Colonic mucosa (tissue), 4 donors: ENCODE data around the gene TRH. TPM values are rescaled to one million over a fixed set of nuclear protein-coding genes. Genes with fewer than 3 reads are reported as not detected.
A peak's percentile ranks its signal among the peaks of the same experiment; 100 is the strongest.

Experiments
- DNase-seq: peaks from one replicate; pipeline ENCODE4 v3.0.0-alpha.2; 2020
- H3K27ac ChIP-seq: fragments of 200-600 bp; one replicate; pipeline ENCODE4 v1.8.0; 2021
- H3K27me3 ChIP-seq: fragments of 200-600 bp; one replicate; pipeline ENCODE4 v1.8.0; 2021
- H3K36me3 ChIP-seq: fragments of 200-600 bp; one replicate; pipeline ENCODE4 v1.8.0; 2021
- H3K4me1 ChIP-seq: fragments of 200-600 bp; one replicate; pipeline ENCODE4 v1.8.0; 2021; ENCODE audit warnings: mild to moderate bottlenecking
- H3K4me3 ChIP-seq: fragments of 200-600 bp; one replicate; pipeline ENCODE4 v1.8.0; 2021
- H3K9ac ChIP-seq, 2 donors: one replicate each; pipeline ENCODE4 v1.7.0; 2013; ENCODE audit warnings: control low read depth in 2 of 2, low read depth in 2 of 2, low read length in 2 of 2
- H3K9me3 ChIP-seq: fragments of 200-600 bp; one replicate; pipeline ENCODE4 v1.8.0; 2021
- CTCF ChIP-seq: fragments of 200-600 bp; IDR thresholded peaks from one replicate; pipeline ENCODE4 v1.8.0; 2022; ENCODE audit warnings: antibody characterized with exemption, mild to moderate bottlenecking
- intact Hi-C: fragments of 100-400 bp; cut with DNase I; formaldehyde crosslinking; loops from one replicate; pipeline ENCODE4 v1.14.1; 2022
- total RNA-seq, 2 donors: library from RNA; stranded (reverse); fragmentation: NEBNext Ultra II Directional in 1 of 2; extraction: Animal tissue kit (Norgen Biotek cat#: 25700) in 1 of 2; gene quantifications; one replicate each; pipeline ENCODE4 v1.2.1, GENCODE V29; 2021
- donor health status: healthy.
- donor health status: DM: no; HTN: no; CAD: no.
- donor health status: DM: no; HTN: no; CAD: no.

Gene TRH
- not detected for total RNA-seq

GRCh38 chr3:129974564-129974832 is at the start of gene TRH:
TSS of gene TRH (plus strand) at chr3:129974720. CDS start at chr3:129975817, 1,097 bp downstream.
- Histone ChIP-seq H3K27me3 (peaks cover 29% of the 10 kb centered on the region), H3K9me3 (no peaks in the 10 kb centered on the region), H3K4me1 (no peaks in the 10 kb centered on the region), H3K36me3 (no peaks in the 10 kb centered on the region), H3K4me3 (no peak within 1 kb of the TSS), H3K9ac (no peak within 1 kb of the TSS), H3K27ac (no peak within 1 kb of the TSS)
- DNase-seq = no peak
- no peak for TF ChIP-seq CTCF
- intact Hi-C loops = no loop called here

GRCh38 chr3:129927072-129927471 is 47.4 kb upstream of the TRH start:
- Histone ChIP-seq H3K9ac (no peak overlapping the region), H3K9me3 (no peaks in the 10 kb centered on the region), H3K4me3 (no peak overlapping the region), H3K27me3 (no peaks in the 10 kb centered on the region), H3K27ac (no peak overlapping the region), H3K36me3 (no peaks in the 10 kb centered on the region), H3K4me1 (no peaks in the 10 kb centered on the region)
- no peak for TF ChIP-seq CTCF
- intact Hi-C loops = no loop called here
- no peak for DNase-seq

- intact Hi-C loops = no loop called here
Measured at GRCh38 chr3:129929383-129929782, 45.1 kb upstream of the TRH start.

GRCh38 chr3:129933471-129933870 is 41.0 kb upstream of the TRH start:
- no peaks in the 10 kb centered on the region for H3K27me3 ChIP-seq

More at GRCh38 chr3:129929383-129929782, 45.1 kb upstream of the TRH start:
- no peak overlapping the region for H3K4me3 ChIP-seq
- no peak overlapping the region for H3K9ac ChIP-seq
- no peaks in the 10 kb centered on the region for H3K4me1 ChIP-seq
- H3K27me3 ChIP-seq = no peaks in the 10 kb centered on the region
- H3K36me3 ChIP-seq = no peaks in the 10 kb centered on the region
- DNase-seq = no peak
- TF ChIP-seq CTCF = no peak
- no peak overlapping the region for H3K27ac ChIP-seq
- H3K9me3 ChIP-seq = no peaks in the 10 kb centered on the region

GRCh38 chr3:129934234-129935123 is 40.0 kb upstream of the TRH start:
- intact Hi-C loops = loop anchor here (5.0 kb wide), 3 partner anchors 107 to 442 kb away; no protein-coding TSS in a partner anchor
- H3K4me3 ChIP-seq = no peak overlapping the region
- peak; percentile 80 for TF ChIP-seq CTCF
- peak; percentile 32 for DNase-seq
- H3K4me1 ChIP-seq = no peaks in the 10 kb centered on the region
- H3K9me3 ChIP-seq = no peaks in the 10 kb centered on the region
- H3K36me3 ChIP-seq = no peaks in the 10 kb centered on the region
- no peak overlapping the region for H3K27ac ChIP-seq
- H3K9ac ChIP-seq = no peak overlapping the region
- no peaks in the 10 kb centered on the region for H3K27me3 ChIP-seq

More at GRCh38 chr3:129933471-129933870, 41.0 kb upstream of the TRH start:
- Histone ChIP-seq H3K4me3 (no peak overlapping the region), H3K4me1 (no peaks in the 10 kb centered on the region), H3K9ac (no peak overlapping the region), H3K9me3 (no peaks in the 10 kb centered on the region), H3K27ac (no peak overlapping the region), H3K36me3 (no peaks in the 10 kb centered on the region)
- intact Hi-C loops = loop anchor here (5.0 kb wide), 3 partner anchors 106 to 441 kb away; no protein-coding TSS in a partner anchor
- TF ChIP-seq CTCF = no peak
- DNase-seq = no peak
